Measurements from ENCODE around the gene ZNF555.
A peak's percentile ranks its signal among the peaks of the same experiment; 100 is the strongest.
"Not testable (repeated sequence)": the region's sequence is repeated elsewhere in the genome, so short reads cannot be mapped to it uniquely, and the experiment has no call there.

ZNF555 gene

DNA sequence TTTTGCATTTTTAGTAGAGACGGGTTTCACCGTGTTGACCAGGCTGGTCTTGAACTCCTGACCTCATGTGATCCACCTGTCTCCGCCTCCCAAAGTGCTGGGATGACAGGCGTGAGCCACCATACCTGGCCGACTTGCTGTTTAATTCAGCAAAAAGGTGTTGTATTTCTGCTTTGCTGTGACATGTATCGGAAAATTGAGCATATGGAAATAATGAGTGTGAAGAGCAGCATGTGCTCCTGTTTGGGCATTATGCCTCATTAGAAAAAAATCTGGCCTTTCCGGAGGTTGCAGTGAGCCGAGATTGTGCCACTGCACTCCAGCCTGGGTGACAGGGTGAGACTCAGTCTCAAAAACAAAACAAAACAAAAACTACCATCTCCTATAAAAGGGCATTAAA is 49.3 kb downstream of the ZNF555 start:
- H3K27me3 Mint-ChIP-seq; DNase-seq; H3K9me3 Mint-ChIP-seq; H3K36me3 Mint-ChIP-seq; H3K27ac Mint-ChIP-seq; ATAC-seq (replicated peaks): not testable (repeated sequence)
- Mint-ChIP-seq H3K4me1 (peaks cover 15 to 20% of the 10 kb centered on the region in 2 donors), H3K4me3 (peak overlapping the region in 1 of 2 donors; percentile 21)

DNA sequence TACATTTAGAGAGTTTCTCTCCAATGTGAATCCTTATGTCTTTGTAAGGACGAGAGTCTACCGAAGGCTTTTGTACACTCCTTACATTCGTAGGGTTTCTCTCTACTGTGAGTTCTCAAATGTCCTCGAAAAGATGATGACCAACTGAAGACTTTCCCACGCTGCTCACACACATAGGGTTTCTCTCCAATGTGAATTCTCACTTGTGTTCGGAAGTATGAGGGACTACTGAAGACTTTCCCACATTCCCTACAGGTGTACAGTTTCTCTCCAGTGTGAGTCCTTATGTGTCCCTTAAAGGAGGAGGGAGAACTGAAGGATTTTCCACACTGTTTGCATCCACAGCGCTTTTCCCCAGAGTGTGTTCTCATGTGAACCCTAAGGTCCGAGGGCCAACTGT is 55.4 kb downstream of the ZNF555 start:
- no peak for DNase-seq
- Mint-ChIP-seq H3K4me1 (peaks cover 6 to 12% of the 10 kb centered on the region in 2 donors), H3K4me3 (no peak overlapping the region), H3K9me3 (peaks cover 4 to 9% of the 10 kb centered on the region in 2 donors), H3K27me3 (no peaks in the 10 kb centered on the region), H3K36me3 (peaks cover 5 to 15% of the 10 kb centered on the region in 2 donors), H3K27ac (no peak overlapping the region)
- no peak for ATAC-seq (replicated peaks)

DNA sequence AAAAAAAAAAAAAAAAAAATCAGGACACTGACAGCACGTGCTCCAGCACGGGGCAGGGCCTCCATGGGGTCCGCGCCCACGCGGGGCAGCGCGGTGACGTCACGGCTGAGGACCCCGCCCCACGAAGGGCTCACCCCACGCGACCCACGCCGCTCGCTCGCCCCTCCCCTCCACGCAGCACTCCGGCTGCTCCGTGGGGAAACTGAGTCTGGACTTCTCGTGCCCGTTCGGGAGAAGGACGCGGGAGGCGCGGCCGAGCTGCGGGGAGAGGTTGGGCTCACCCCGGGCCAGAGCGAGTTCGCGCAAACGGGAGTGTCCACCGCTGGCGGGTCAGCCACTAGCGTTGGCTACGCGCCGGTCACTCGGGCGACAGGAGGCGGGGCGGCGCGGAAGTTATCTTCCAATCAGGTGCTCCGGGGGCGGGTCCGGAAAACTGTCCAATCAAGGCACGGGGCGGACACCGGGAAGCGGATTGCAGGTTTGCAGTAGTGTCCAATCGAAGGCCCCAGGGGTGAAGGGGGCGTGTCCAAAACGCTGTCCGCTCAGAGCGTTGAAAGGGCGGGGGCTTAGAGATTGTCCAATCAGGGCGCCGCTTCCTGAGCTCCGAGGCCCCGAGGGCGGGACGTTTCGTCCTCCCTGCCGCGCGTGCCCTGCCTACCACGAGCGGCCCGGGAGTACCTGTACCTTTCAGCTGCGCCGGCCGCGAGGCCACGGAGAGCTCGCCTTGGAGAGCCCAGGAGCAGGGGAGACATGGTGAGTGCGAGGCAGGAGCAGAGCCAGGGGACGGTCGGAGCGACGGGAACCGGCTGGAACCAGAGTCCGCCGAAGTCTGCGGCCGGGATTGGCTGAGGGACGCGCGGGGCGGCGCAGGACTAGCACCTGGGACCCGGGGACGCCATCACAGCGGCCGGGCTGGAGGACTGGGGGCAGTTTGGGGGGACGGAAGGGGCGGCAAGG is 59.3 kb downstream of the ZNF555 start, which contains the start of gene ZNF57:
Gene ZNF57, plus strand, starts transcription at position 633 of the 957 bp plus-strand sequence. Its CDS starts 118 bp downstream, at position 751.
- Mint-ChIP-seq H3K4me1 (peaks cover 10 to 19% of the 10 kb centered on the region in 2 donors), H3K4me3 (peak within 1 kb of the TSS; percentile 100), H3K36me3 (peaks cover 2 to 16% of the 10 kb centered on the region in 2 donors), H3K9me3 (peaks cover 4 to 7% of the 10 kb centered on the region in 2 donors), H3K27me3 (no peaks in the 10 kb centered on the region), H3K27ac (peak within 1 kb of the TSS; percentile 99)
- DNase-seq, result peak; percentile 96
- peak; percentile 96 to 98 for ATAC-seq (replicated peaks)

- H3K4me3 Mint-ChIP-seq, result peak overlapping the region in 1 of 2 donors; percentile 17
- peaks cover 13 to 27% of the 10 kb centered on the region in 2 donors for H3K4me1 Mint-ChIP-seq
- DNase-seq (no peak), ATAC-seq (replicated peaks) (no peak)
- peaks cover 2 to 12% of the 10 kb centered on the region in 2 donors for H3K36me3 Mint-ChIP-seq
- no peaks in the 10 kb centered on the region for H3K9me3 Mint-ChIP-seq
- no peak overlapping the region for H3K27ac Mint-ChIP-seq
- no peaks in the 10 kb centered on the region for H3K27me3 Mint-ChIP-seq
Measured at GRCh38 chr19:2902590-2903218, 61.4 kb downstream of the ZNF555 start.

DNA sequence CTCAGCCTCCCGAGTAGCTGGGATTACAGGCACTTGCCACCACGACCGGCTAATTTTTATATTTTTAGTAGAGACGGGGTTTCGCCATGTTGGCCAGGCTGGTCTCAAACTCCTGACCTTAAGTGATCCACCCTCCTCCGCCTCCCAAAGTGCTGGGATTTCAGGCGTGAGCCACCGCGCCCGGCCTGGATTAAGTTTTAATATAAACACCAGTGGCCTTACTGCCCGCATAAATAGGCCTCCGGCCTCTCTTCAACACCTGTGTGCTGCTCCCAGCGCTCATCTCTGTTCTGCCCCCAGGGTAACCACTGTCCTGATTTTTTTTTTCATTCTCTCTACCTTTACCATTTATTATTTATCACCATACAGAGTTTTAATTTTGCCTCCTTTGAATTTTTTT is 62.1 kb downstream of the ZNF555 start:
- Mint-ChIP-seq H3K36me3 (peaks cover 2 to 11% of the 10 kb centered on the region in 2 donors), H3K4me1 (peaks cover 13 to 28% of the 10 kb centered on the region in 2 donors)
- H3K9me3 Mint-ChIP-seq; ATAC-seq (replicated peaks); H3K27ac Mint-ChIP-seq; H3K27me3 Mint-ChIP-seq; DNase-seq; H3K4me3 Mint-ChIP-seq: not testable (repeated sequence)

- Mint-ChIP-seq H3K9me3 (peaks cover 3 to 4% of the 10 kb centered on the region in 2 donors), H3K4me1 (peaks cover 16 to 35% of the 10 kb centered on the region in 2 donors), H3K4me3 (no peak overlapping the region), H3K36me3 (peaks cover 7 to 17% of the 10 kb centered on the region in 2 donors), H3K27ac (no peak overlapping the region), H3K27me3 (no peaks in the 10 kb centered on the region)
- ATAC-seq (replicated peaks), result no peak
- no peak for DNase-seq
Measured at GRCh38 chr19:2905918-2906519, 64.7 kb downstream of the ZNF555 start.

GRCh38 chr19:2906631-2907195 is 65.4 kb downstream of the ZNF555 start:
- no peak overlapping the region for H3K4me3 Mint-ChIP-seq
- H3K27ac Mint-ChIP-seq, result no peak overlapping the region
- peaks cover 9 to 20% of the 10 kb centered on the region in 2 donors for H3K36me3 Mint-ChIP-seq
- H3K4me1 Mint-ChIP-seq, result peaks cover 15 to 29% of the 10 kb centered on the region in 2 donors
- DNase-seq (no peak), ATAC-seq (replicated peaks) (no peak)
- peaks cover 3 to 4% of the 10 kb centered on the region in 2 donors for H3K9me3 Mint-ChIP-seq
- no peaks in the 10 kb centered on the region for H3K27me3 Mint-ChIP-seq

Measured in stimulated activated naive B cell treated with anti-CD40 and anti-IgM and Interleukin-4, amounts not matched to agents 10 μg/mL and 1 μg/mL and 100 μg/mL, for 72 hours (primary cell).